ENCODE data around the gene FLACC1. TPM values are rescaled to one million over a fixed set of nuclear protein-coding genes. Genes with fewer than 3 reads are reported as not detected.

The FLACC1 gene
- total and polyA plus RNA-seq, 2 of the 8 experiments (the other 6 are each of a cell fraction or from before 2014, with no cell fraction given) = 0.58 TPM; not detected in 1

DNA sequence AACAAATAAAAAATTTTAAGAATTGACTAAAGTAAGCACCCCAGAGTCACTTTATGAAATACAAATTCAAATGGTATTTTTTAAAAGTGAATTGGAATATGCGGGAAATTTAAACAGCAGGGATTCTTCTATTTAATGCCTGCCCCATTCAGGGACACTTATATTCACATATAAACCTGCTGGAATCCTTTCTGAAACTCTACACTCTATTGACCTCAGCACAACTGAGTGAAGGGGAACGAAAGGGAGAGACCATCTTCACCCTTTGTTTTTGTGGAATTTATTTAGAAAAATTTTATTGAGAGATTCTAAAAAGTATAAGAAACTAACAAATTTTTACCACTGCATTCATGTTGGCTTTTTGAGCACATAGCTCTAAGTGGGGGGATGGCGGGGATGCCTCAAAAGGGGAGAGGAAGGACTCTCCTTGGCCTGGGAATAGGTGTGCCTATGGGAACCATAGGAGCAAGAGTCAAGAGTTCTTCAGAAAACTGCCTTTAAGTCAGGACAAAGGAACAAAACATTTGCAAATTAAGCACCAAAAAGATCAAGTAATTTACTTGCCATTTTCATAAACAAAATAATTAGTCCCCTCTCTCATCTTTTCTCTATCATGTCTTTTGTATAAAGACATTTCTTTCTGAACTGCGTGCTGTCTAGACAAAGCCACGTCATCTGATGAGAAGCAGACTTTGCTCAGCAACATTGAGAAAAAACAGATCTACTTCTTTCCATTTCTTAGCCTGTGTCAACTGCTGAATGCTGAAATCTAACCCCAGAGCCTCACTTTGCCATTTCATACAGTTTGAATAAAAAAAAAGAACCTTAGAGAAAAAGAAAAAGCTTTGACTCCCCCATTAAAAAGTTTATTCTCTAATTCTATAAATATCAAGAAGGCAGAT lies 21.6 kb upstream of the FLACC1 start:
- H3K4me1 ChIP-seq (replicated peaks in 1 of 4; ENCODE audit: control insufficient read depth in 3 of 4, insufficient read depth in 4 of 4, low read length in 3 of 4) = no peaks in the 10 kb centered on the region
- DNase-seq (ENCODE audit: low read depth in 1 of 2, low spot score in 2 of 2) (no peak), FAIRE-seq (no peak)
- no peak overlapping the region for H3K4me3 ChIP-seq (ENCODE audit: extremely low read depth in 1 of 4, insufficient read depth in 2 of 4, low read depth in 3 of 4, low read length in 4 of 4)
- no peak overlapping the region for H4K8ac ChIP-seq (ENCODE audit: extremely low read depth, insufficient read depth, low read length)
- H3K79me2 ChIP-seq (ENCODE audit: control insufficient read depth in 1 of 2, insufficient read depth in 2 of 2, low read length in 2 of 2) = no peaks in the 10 kb centered on the region
- CTCF ChIA-PET (ENCODE audit: partially characterized antibody) = no interaction called here
- 63% methylated on average over 5 of the region's 5 CpGs; no CpG with 5 or more reads in 1 of the 2 experiments for WGBS, 2 experiments (ENCODE audit: extremely low coverage in 1 of 2, insufficient coverage in 1 of 2, insufficient read length in 1 of 2, insufficient replicate concordance in 2 of 2, low coverage in 1 of 2, low lambda C conversion rate in 2 of 2, missing lambda C conversion rate in 1 of 2)
- no peak overlapping the region for H3K9ac ChIP-seq (replicated peaks in 1 of 4; ENCODE audit: extremely low read depth in 1 of 4, low read depth in 3 of 4, low read length in 3 of 4)
- no peak overlapping the region for H3K18ac ChIP-seq (ENCODE audit: extremely low read depth, low read length)
- H3K27me3 ChIP-seq (replicated peaks in 1 of 4; ENCODE audit: control insufficient read depth in 3 of 4, extremely low read depth in 1 of 4, insufficient read depth in 3 of 4, low read length in 3 of 4) = no peaks in the 10 kb centered on the region
- H3K23me2 ChIP-seq (ENCODE audit: low read depth, low read length) = no peaks in the 10 kb centered on the region
- H3K27ac ChIP-seq (ENCODE audit: low read depth, low read length) = no peak overlapping the region
- H3K4ac ChIP-seq (replicated peaks; ENCODE audit: insufficient read length, low read depth, low read length) = no peak overlapping the region
- POLR2A ChIA-PET (ENCODE audit: partially characterized antibody) = no interaction called here
- no peak overlapping the region for H2BK120ac ChIP-seq (replicated peaks; ENCODE audit: low read depth, low read length)
- H3K56ac ChIP-seq (replicated peaks; ENCODE audit: insufficient read length, low read depth, low read length) = no peak overlapping the region
- H2BK15ac ChIP-seq (ENCODE audit: low read length) = no peak overlapping the region
- H4K20me1 ChIP-seq (replicated peaks in 1 of 2; ENCODE audit: control insufficient read depth in 1 of 2, insufficient read depth in 2 of 2, low read length in 2 of 2) = no peaks in the 10 kb centered on the region
- H2AK5ac ChIP-seq (ENCODE audit: low read depth, low read length) = no peak overlapping the region
- no peak overlapping the region for H4K91ac ChIP-seq (replicated peaks; ENCODE audit: insufficient read length, low read length)
- H3K79me1 ChIP-seq (ENCODE audit: low read depth, low read length) = no peaks in the 10 kb centered on the region
- no peak overlapping the region for H3K14ac ChIP-seq (ENCODE audit: insufficient read length)
- H2AFZ ChIP-seq (ENCODE audit: low read length) = no peak overlapping the region
- TF ChIP-seq BRCA1 (IDR thresholded peaks at IDR 0.05; ENCODE audit: low read depth, low read length) (no peak), SIX5 (IDR thresholded peaks at IDR 0.05; ENCODE audit: low read depth, low read length) (no peak), JUND (IDR thresholded peaks at IDR 0.05; ENCODE audit: low read length) (no peak), SRF (IDR thresholded peaks at IDR 0.05; ENCODE audit: low read depth, low read length) (no peak), SIN3A (conservative IDR thresholded peaks at IDR 0.05 in 1 of 2, IDR thresholded peaks at IDR 0.05 in 1 of 2; ENCODE audit: low read depth in 1 of 2, low read length in 2 of 2) (no peak), ZNF274 (IDR thresholded peaks at IDR 0.05; ENCODE audit: borderline replicate concordance, extremely low read depth, low read length) (no peak), MAFK (IDR thresholded peaks at IDR 0.05; ENCODE audit: low read depth, low read length) (no peak), JUN (IDR thresholded peaks at IDR 0.05; ENCODE audit: low read depth, low read length) (no peak), CREB1 (IDR thresholded peaks at IDR 0.05) (no peak)
- H3K4me2 ChIP-seq (ENCODE audit: insufficient read depth in 1 of 2, low read depth in 2 of 2, low read length in 2 of 2) = no peak overlapping the region
- no peak overlapping the region for H3K23ac ChIP-seq (ENCODE audit: insufficient read length)
- H4K5ac ChIP-seq (ENCODE audit: insufficient read length, low read depth, low read length) = no peak overlapping the region
- H2BK20ac ChIP-seq (ENCODE audit: low read length) = no peak overlapping the region
- no peak overlapping the region for H2BK12ac ChIP-seq (ENCODE audit: low read depth, low read length)
- no peaks in the 10 kb centered on the region for H3K9me3 ChIP-seq (ENCODE audit: insufficient read depth in 2 of 2, low read depth in 1 of 2, low read length in 1 of 2)
- no peak overlapping the region for H2BK5ac ChIP-seq (ENCODE audit: low read depth, low read length)
- H3K36me3 ChIP-seq (ENCODE audit: control insufficient read depth in 2 of 4, insufficient read depth in 4 of 4, low read length in 3 of 4) = peaks cover 2 to 9% (median 7%) of the 10 kb centered on the region in 4 experiments; a peak in 2 of 8 replicates

Data from H1 (cell line).